WTC11 (cell line): ENCODE data around the gene LYST. TPM values are rescaled to one million over a fixed set of nuclear protein-coding genes. Genes with fewer than 3 reads are reported as not detected.

ENCODE experiments used
- ARID4B ChIP-seq: sonication (generic); formaldehyde crosslinking; IDR thresholded peaks from 2 replicates; pipeline ENCODE4 v1.8.0; 2023; ENCODE audit warnings: missing genetic modification reagents, mild to moderate bottlenecking, borderline replicate concordance
- CTCF ChIP-seq: fragments of 200-600 bp; IDR thresholded peaks from 2 replicates; pipeline ENCODE4 v1.8.0; 2022; ENCODE audit warnings: antibody characterized with exemption
- FOXP4 ChIP-seq: sonication (generic); formaldehyde crosslinking; IDR thresholded peaks from 2 replicates; pipeline ENCODE4 v1.8.0; 2022; ENCODE audit warnings: mild to moderate bottlenecking, missing genetic modification reagents
- JAZF1 ChIP-seq: fragments of 250-450 bp; sonication (Bioruptor Pico); IDR thresholded peaks from 2 replicates; pipeline ENCODE4 v1.9.0; 2021; ENCODE audit warnings: moderate library complexity, mild to moderate bottlenecking, inconsistent platforms
- NFATC4 ChIP-seq: fragments of 250-450 bp; sonication (Bioruptor Pico); IDR thresholded peaks from 2 replicates; pipeline ENCODE4 v1.9.0; 2021; ENCODE audit warnings: mild to moderate bottlenecking
- NR1H2 ChIP-seq: sonication (generic); formaldehyde crosslinking; IDR thresholded peaks from 2 replicates; pipeline ENCODE4 v1.9.0; 2021; ENCODE audit warnings: mild to moderate bottlenecking, moderate library complexity, missing genetic modification reagents
- SOX15 ChIP-seq: fragments of 250-450 bp; sonication (Bioruptor Pico); IDR thresholded peaks from 2 replicates; pipeline ENCODE4 v1.9.0; 2021; ENCODE audit warnings: mild to moderate bottlenecking
- STAT6 ChIP-seq: sonication (generic); formaldehyde crosslinking; conservative IDR thresholded peaks from 2 replicates; pipeline ENCODE4 v1.8.1; 2023; ENCODE audit warnings: mild to moderate bottlenecking, low read depth, missing genetic modification reagents, moderate library complexity
- USF2 ChIP-seq: sonication (generic); formaldehyde crosslinking; IDR thresholded peaks from 2 replicates; pipeline ENCODE4 v1.8.1; 2023; ENCODE audit warnings: mild to moderate bottlenecking, missing genetic modification reagents, moderate library complexity
- ZNF219 ChIP-seq: sonication (generic); formaldehyde crosslinking; IDR thresholded peaks from 2 replicates; pipeline ENCODE4 v1.8.0; 2023; ENCODE audit warnings: missing genetic modification reagents, mild to moderate bottlenecking, borderline replicate concordance
- total RNA-seq: library from RNA; stranded (reverse); gene quantifications from 3 replicates; pipeline ENCODE4 v1.2.3, GENCODE V29; 2021
- TF ChIP-seq, protein P1 (sequence below): fragments of 250-450 bp; sonication (Bioruptor Pico); IDR thresholded peaks from 2 replicates; pipeline ENCODE4 v1.9.0; 2021; ENCODE audit warnings: mild to moderate bottlenecking
- TF ChIP-seq, protein P2 (sequence below): fragments of 250-450 bp; sonication (Bioruptor Pico); IDR thresholded peaks from 2 replicates; pipeline ENCODE4 v1.9.0; 2021; ENCODE audit warnings: mild to moderate bottlenecking

Gene LYST
- total RNA-seq, 1 experiment from 2014 or later: 0.59 TPM

GRCh38 chr1:235670157-235670776 is 196.4 kb downstream of the LYST start (continued):
- no peak for TF ChIP-seq ARID4B (CRISPR knock-in tag)
- TF ChIP-seq, protein P1, sequence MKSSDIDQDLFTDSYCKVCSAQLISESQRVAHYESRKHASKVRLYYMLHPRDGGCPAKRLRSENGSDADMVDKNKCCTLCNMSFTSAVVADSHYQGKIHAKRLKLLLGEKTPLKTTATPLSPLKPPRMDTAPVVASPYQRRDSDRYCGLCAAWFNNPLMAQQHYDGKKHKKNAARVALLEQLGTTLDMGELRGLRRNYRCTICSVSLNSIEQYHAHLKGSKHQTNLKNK (CRISPR knock-in tag): no peak
- no peak for TF ChIP-seq STAT6 (CRISPR knock-in tag)
- TF ChIP-seq NR1H2 (CRISPR knock-in tag): no peak
- no peak for TF ChIP-seq USF2 (CRISPR knock-in tag)
- no peak for TF ChIP-seq JAZF1
- TF ChIP-seq SOX15 (CRISPR knock-in tag): no peak
- no peak for TF ChIP-seq CTCF
- no peak for TF ChIP-seq NFATC4 (CRISPR knock-in tag)
- no peak for TF ChIP-seq FOXP4 (CRISPR knock-in tag)
- no peak for TF ChIP-seq ZNF219 (CRISPR knock-in tag)
- TF ChIP-seq, protein P2, sequence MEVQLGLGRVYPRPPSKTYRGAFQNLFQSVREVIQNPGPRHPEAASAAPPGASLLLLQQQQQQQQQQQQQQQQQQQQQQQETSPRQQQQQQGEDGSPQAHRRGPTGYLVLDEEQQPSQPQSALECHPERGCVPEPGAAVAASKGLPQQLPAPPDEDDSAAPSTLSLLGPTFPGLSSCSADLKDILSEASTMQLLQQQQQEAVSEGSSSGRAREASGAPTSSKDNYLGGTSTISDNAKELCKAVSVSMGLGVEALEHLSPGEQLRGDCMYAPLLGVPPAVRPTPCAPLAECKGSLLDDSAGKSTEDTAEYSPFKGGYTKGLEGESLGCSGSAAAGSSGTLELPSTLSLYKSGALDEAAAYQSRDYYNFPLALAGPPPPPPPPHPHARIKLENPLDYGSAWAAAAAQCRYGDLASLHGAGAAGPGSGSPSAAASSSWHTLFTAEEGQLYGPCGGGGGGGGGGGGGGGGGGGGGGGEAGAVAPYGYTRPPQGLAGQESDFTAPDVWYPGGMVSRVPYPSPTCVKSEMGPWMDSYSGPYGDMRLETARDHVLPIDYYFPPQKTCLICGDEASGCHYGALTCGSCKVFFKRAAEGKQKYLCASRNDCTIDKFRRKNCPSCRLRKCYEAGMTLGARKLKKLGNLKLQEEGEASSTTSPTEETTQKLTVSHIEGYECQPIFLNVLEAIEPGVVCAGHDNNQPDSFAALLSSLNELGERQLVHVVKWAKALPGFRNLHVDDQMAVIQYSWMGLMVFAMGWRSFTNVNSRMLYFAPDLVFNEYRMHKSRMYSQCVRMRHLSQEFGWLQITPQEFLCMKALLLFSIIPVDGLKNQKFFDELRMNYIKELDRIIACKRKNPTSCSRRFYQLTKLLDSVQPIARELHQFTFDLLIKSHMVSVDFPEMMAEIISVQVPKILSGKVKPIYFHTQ: no peak
